PC-3 (cell line): ENCODE data around the gene ME2.

Experiments
- CTCF ChIP-seq: fragments of 300-600 bp; sonication (generic); conservative IDR thresholded peaks from 2 replicates; pipeline ENCODE4 v1.5.1; 2017; ENCODE audit warnings: antibody characterized with exemption, low read depth, mild to moderate bottlenecking, low read length
- EZH2phosphoT487 ChIP-seq: fragments of 300-600 bp; sonication (generic); IDR thresholded peaks from 2 replicates; pipeline ENCODE4 v1.6.1; 2018; ENCODE audit warnings: mild to moderate bottlenecking, antibody characterized with exemption, low read length, borderline replicate concordance

- no peak for TF ChIP-seq CTCF
- TF ChIP-seq EZH2phosphoT487, result no peak
Observed at GRCh38 chr18:50898919-50899318, 20.0 kb downstream of the ME2 start.
